Brain microvascular endothelial cell (primary cell): ENCODE results near the gene SEC61B.

Experiments used
- DNase-seq: peaks from one replicate; pipeline ENCODE4 v3.0.0-alpha.2; 2020
- H3K27ac ChIP-seq: fragments of 250-450 bp; sonication (Bioruptor Pico); 2 replicates; pipeline ENCODE4 v1.5.1; 2020; ENCODE audit warnings: mild to moderate bottlenecking, moderate library complexity
- H3K27me3 ChIP-seq: fragments of 250-450 bp; sonication (Bioruptor Pico); replicated peaks from 2 replicates; pipeline ENCODE4 v1.5.1; 2020; ENCODE audit warnings: mild to moderate bottlenecking
- H3K36me3 ChIP-seq: fragments of 250-450 bp; sonication (Bioruptor Pico); replicated peaks from 2 replicates; pipeline ENCODE4 v1.5.1; 2020; ENCODE audit warnings: mild to moderate bottlenecking
- H3K4me3 ChIP-seq: 2 replicates; pipeline ENCODE4 v1.5.1; 2011; ENCODE audit warnings: low read depth, mild to moderate bottlenecking, control low read depth, low read length, moderate library complexity
- in situ Hi-C: cut with HindIII; loops from 2 replicates; pipeline ENCODE4 v1.10.0; 2017; ENCODE audit warnings: low sequenced_read_pairs, low pct_ligation_motif_present
- TF ChIP-seq, protein P1 (sequence below): IDR thresholded peaks from 2 replicates; pipeline ENCODE4 v1.5.1; 2011; ENCODE audit warnings: low read depth, mild to moderate bottlenecking, moderate library complexity, low read length, control low read depth, inconsistent platforms; ENCODE audit errors: missing control alignments

SEC61B gene

DNA sequence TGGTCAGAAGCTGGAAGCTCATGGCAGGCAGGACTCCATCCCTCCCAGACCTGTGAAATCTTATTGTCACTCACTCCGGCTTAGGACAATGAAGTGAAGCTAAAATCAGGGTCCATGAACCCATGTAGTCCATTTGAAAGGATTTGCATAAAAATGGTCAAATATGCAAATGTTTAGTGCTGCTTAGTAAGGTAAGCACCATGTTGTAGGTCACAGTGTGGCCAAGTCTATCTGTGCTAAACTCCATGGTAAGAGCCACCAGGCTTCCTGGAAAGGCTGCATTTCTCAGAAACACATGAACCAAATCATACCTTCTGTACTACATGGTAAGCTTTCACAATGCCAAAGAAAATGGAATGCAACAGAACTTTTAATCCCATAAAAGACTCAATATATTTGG, 6.0 kb upstream of the SEC61B start:
- H3K36me3 ChIP-seq: peaks cover 11% of the 10 kb centered on the region
- no peak overlapping the region for H3K4me3 ChIP-seq
- in situ Hi-C loops: no loop called here
- no peak overlapping the region for H3K27ac ChIP-seq
- DNase-seq: no peak
- H3K27me3 ChIP-seq: no peaks in the 10 kb centered on the region
- TF ChIP-seq, protein P1, sequence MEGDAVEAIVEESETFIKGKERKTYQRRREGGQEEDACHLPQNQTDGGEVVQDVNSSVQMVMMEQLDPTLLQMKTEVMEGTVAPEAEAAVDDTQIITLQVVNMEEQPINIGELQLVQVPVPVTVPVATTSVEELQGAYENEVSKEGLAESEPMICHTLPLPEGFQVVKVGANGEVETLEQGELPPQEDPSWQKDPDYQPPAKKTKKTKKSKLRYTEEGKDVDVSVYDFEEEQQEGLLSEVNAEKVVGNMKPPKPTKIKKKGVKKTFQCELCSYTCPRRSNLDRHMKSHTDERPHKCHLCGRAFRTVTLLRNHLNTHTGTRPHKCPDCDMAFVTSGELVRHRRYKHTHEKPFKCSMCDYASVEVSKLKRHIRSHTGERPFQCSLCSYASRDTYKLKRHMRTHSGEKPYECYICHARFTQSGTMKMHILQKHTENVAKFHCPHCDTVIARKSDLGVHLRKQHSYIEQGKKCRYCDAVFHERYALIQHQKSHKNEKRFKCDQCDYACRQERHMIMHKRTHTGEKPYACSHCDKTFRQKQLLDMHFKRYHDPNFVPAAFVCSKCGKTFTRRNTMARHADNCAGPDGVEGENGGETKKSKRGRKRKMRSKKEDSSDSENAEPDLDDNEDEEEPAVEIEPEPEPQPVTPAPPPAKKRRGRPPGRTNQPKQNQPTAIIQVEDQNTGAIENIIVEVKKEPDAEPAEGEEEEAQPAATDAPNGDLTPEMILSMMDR: no peak

DNA sequence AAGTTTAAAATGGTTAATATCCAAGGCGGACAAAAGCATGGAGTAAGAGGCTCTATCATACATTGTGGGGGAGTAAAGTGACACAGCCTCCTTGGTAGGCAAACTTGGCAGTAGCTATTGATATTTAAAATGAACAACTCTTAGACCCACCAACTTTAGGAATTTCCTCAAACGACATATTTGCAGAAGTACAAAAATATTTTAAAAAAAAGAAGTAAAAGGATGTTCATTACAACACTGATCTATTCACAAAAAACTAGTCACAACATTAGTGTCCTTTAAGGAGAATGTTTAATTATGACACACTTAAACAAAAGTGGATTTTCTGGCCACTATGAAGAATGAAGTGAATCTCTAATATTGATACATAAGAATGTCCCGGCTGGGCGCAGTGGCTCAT, 2.1 kb upstream of the SEC61B start:
- Histone ChIP-seq H3K4me3 (no peak overlapping the region), H3K36me3 (peaks cover 19% of the 10 kb centered on the region), H3K27me3 (no peaks in the 10 kb centered on the region), H3K27ac (no peak overlapping the region)
- in situ Hi-C loops: no loop called here
- no peak for DNase-seq
- TF ChIP-seq, protein P1: no peak

DNA sequence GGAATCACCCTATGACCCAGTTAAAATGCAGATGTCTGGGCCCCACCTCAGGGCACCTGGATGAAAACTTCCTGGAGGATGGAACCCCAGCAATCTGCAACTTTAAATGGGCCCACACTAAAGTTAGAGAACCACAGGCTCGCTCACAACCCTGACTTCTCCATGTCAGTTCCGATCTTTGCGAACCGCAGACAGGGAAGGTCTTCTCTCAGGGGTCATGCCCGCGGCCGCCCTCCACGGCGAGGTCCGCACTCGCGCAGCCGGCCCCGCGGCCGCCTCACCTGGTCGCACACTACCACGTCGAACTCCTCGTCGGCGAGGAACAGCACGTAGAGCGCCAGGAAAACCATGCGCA, 839 bp upstream of the SEC61B start:
- DNase-seq: no peak
- in situ Hi-C loops: no loop called here
- Histone ChIP-seq H3K27ac (peak overlapping the region; percentile 100), H3K36me3 (peaks cover 27% of the 10 kb centered on the region), H3K27me3 (no peaks in the 10 kb centered on the region), H3K4me3 (peak overlapping the region; percentile 95)
- TF ChIP-seq, protein P1: no peak

DNA sequence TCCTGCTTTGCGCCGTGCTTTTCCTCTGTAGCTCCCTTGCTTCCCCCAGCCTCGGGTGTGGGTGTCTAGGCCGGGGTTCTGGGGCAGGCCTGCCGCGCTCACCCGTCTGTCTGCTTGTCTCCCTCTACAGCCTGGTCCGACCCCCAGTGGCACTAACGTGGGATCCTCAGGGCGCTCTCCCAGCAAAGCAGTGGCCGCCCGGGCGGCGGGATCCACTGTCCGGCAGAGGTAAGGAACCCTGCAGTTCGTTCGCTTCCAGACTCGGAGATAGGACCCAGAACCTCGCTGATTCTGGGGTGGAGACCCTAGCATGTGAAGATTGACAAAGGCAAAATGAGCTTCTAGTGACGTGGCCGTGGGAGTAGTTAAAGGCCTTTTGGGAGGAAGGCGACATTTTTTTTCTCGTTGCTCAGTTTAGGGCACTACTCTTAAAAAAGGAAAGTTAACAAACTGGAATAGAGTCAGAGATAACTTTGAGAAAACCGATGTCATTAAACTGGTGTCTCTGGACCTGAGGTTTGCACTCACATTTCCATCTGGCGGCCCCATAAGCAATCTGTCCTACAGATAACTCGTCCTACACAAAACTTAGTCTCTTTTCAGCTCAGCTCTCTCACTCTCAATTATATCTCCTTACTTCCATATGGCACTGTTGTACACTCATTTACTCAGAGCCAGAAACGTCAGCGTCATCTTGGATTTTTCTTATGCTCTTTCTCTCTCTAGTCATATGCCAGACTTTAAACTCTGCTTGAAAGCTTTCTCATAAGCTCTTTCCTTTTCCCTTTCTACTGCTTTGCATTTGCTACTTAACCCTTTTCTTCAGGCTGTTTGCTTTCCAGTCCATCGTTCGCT, 561 bp downstream of the SEC61B start:
- TF ChIP-seq, protein P1: peak; percentile 32
- Histone ChIP-seq H3K36me3 (peaks cover 32% of the 10 kb centered on the region), H3K27me3 (no peaks in the 10 kb centered on the region), H3K27ac (peak overlapping the region; percentile 100), H3K4me3 (peak overlapping the region; percentile 95)
- DNase-seq: peak; percentile 29
- in situ Hi-C loops: no loop called here

DNA sequence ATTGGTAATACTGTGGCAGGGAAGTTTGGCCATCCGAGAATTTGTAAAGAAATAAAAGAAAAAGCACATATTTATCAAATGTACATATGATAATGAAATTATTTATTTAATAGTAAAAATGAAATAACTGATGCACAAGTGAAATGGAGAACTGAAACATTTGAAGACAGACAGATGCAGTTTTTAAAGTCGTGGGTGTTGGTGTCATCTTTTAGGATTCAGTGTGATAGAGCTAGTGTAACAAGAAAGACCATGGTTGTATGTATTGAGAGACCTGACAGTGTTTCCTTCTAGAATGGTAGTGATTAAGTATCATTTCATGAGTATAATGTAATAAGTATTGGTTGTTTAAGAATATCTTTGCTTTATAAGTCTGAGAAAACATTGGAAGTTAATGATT, 2.4 kb downstream of the SEC61B start:
- Histone ChIP-seq H3K27me3 (no peaks in the 10 kb centered on the region), H3K4me3 (no peak overlapping the region), H3K36me3 (peaks cover 38% of the 10 kb centered on the region), H3K27ac (no peak overlapping the region)
- TF ChIP-seq, protein P1: no peak
- in situ Hi-C loops: no loop called here
- no peak for DNase-seq

DNA sequence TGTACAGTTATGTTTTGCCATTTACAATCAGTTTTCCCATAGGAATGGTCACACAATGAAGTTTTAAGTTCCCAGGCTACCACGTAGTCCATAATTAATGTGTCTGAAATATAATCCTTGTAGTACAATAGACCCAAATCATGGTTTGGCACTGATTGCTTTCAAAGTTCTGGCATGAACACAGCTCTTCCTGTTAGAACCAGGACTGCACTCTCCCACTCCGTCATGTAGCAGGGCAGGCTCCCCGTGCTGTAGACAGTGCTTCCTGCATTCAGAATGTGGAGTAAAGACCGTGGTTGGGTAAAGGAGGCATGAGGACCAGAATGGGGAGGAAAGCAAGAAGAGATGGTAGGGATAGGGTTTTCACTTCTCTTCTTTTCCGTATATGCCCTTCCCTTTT, 4.0 kb downstream of the SEC61B start:
- no peak for DNase-seq
- TF ChIP-seq, protein P1: no peak
- in situ Hi-C loops: no loop called here
- peaks cover 51% of the 10 kb centered on the region for H3K36me3 ChIP-seq
- H3K4me3 ChIP-seq: no peak overlapping the region
- no peaks in the 10 kb centered on the region for H3K27me3 ChIP-seq
- no peak overlapping the region for H3K27ac ChIP-seq
